Measurements from ENCODE around the gene VWF. TPM values are rescaled to one million over a fixed set of nuclear protein-coding genes. Genes with fewer than 3 reads are reported as not detected.

Gene VWF
- total RNA-seq, 4 donors from 2014 or later = 34.3 to 107 (median 50.3) TPM

DNA sequence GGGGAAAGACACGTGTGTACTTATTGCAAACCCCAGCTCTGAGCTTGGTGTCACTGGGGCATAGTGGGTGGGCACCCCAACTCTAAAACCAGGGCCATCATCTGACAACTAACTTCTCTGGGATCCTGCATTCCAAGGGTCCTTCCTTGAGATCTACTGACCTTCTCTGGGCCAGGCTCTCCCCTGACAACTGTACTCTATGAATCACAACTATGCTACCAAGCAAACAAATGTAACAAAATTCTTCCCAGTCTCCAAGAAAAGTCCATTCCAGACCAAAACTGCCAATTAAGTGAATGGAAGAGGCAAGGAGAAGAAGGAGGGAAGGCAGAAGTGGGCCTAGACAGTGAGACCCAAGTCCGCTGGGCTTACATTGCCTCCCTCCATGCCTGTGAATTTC lies 38.2 kb downstream of the VWF start:
- intact Hi-C loops (cut with DNase I; ENCODE audit: low total_unique reads) = no loop called here
- TF ChIP-seq POLR2A (IDR thresholded peaks at IDR 0.05) (no peak), CTCF (IDR thresholded peaks at IDR 0.05) (no peak)
- peak in 1 of 2 donors; percentile 36 for DNase-seq (ENCODE audit: low spot score in 2 of 2)
- H3K4me3 ChIP-seq (ENCODE audit: low read depth, poor library complexity, severe bottlenecking) = no peak overlapping the region
- WGBS, 2 donors = 92 to 100% methylated on average over 2 of the region's 2 CpGs

DNA sequence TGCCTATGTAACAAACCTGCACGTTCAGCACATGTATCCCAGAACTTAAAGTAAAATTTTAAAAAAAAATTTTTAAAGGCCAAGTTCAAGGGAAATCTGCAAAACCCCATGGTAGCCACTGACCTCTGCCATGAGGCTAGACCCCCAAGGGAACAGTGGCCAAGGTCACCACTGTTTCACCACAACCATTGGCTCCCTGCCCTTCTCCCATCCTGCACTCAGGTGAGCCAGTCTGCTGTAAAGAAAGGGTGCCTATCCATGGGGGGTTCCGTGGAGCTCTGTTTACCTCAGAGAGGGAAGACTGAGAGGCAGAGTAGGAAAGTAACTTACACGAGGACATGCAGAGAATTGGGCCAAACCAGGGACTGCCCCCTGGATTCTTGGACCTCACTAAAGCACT lies 38.6 kb downstream of the VWF start:
- intact Hi-C loops (cut with DNase I; ENCODE audit: low total_unique reads) = no loop called here
- DNase-seq (ENCODE audit: low spot score in 2 of 2) = peak in 1 of 2 donors; percentile 52
- 90 to 92% methylated on average over 3 of the region's 3 CpGs for WGBS, 2 donors
- TF ChIP-seq POLR2A (IDR thresholded peaks at IDR 0.05) = no peak
- no peak for TF ChIP-seq CTCF (IDR thresholded peaks at IDR 0.05)
- no peak overlapping the region for H3K4me3 ChIP-seq (ENCODE audit: low read depth, poor library complexity, severe bottlenecking)

GRCh38 chr12:6084969-6085450 lies 39.5 kb downstream of the VWF start:
- intact Hi-C loops (cut with DNase I; ENCODE audit: low total_unique reads) = no loop called here

DNA sequence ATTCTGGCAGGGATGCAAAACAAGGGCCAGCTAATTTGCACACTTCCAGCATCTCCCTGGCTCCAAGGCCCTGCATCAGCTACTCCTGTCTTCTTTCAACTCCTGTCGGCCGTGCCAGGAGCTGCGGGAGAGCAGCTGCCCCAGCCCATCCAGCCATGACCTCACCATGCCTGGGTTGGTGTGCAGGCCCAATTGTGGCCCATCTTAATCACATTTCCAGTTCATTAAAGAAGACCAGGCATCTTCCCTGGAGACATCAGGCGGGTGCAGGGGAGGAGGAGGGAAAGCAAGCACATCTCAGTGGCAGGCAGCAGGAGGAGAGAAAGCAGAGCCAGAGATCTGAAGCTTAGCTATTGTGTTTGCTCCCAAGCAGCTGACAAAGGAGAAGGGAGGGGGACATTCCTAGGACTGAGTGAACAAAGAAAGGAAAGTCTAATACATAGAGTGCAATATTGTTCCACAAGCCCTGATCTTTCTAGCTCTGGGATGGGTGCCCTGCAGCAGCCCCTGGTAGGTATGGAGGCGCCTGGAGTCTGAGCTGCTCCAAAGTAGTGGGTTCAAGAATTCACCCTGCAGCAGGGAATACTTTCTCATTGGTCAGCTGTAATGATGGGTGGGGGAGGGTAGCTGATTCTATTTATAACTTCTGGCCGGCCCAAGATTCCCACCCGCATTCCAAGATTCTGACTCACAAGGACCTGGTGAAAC lies 40.1 kb downstream of the VWF start:
- TF ChIP-seq POLR2A (IDR thresholded peaks at IDR 0.05) (no peak), CTCF (IDR thresholded peaks at IDR 0.05) (no peak)
- no peak overlapping the region for H3K4me3 ChIP-seq (ENCODE audit: low read depth, poor library complexity, severe bottlenecking)
- intact Hi-C loops (cut with DNase I; ENCODE audit: low total_unique reads) = no loop called here
- DNase-seq (ENCODE audit: low spot score in 2 of 2) = peak in 1 of 2 donors; percentile 78
- WGBS, 2 donors = 24 to 40% methylated on average over 7 of the region's 7 CpGs

More at GRCh38 chr12:6084969-6085450, 39.5 kb downstream of the VWF start:
- peak in 1 of 2 donors; percentile 72 for DNase-seq (ENCODE audit: low spot score in 2 of 2)
- no peak overlapping the region for H3K4me3 ChIP-seq (ENCODE audit: low read depth, poor library complexity, severe bottlenecking)
- WGBS, 2 donors = 94 to 97% methylated on average over 6 of the region's 6 CpGs
- no peak for TF ChIP-seq CTCF (IDR thresholded peaks at IDR 0.05)
- no peak for TF ChIP-seq POLR2A (IDR thresholded peaks at IDR 0.05)

DNA sequence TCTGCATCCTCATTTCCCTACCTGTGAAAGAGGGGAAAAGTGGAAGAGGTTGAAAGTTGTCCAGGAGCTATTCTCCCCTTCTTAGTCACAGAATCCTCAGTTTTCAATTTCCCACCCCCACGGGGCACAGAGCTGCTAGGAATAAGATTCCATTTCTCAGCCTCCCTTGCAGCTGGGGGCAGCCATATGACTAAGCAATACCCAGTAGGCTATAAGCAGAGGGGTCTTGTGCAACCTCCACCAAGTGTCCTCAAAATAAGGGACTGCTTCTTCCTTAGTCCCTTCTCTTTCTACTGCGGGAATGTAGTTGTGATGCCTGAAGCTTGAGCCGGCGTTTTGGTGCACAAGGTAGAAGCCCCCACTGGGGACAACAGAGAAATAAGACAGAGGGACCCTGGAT lies 40.9 kb downstream of the VWF start:
- intact Hi-C loops (cut with DNase I; ENCODE audit: low total_unique reads) = no loop called here
- TF ChIP-seq POLR2A (IDR thresholded peaks at IDR 0.05) = no peak
- no peak for TF ChIP-seq CTCF (IDR thresholded peaks at IDR 0.05)
- WGBS, 2 donors = 56 to 72% methylated on average over 4 of the region's 4 CpGs
- H3K4me3 ChIP-seq (ENCODE audit: low read depth, poor library complexity, severe bottlenecking) = no peak overlapping the region
- DNase-seq (ENCODE audit: low spot score in 2 of 2) = peak in 1 of 2 donors; percentile 39
